ENCODE results near the gene APPL2. TPM values are rescaled to one million over a fixed set of nuclear protein-coding genes. Genes with fewer than 3 reads are reported as not detected.

APPL2 gene
- total RNA-seq, 4 donors from 2014 or later, result 12.8 to 24.3 (median 19.8) TPM

GRCh38 chr12:105177208-105177607 is 58.8 kb downstream of the APPL2 start:
- no peak for DNase-seq
- no peak for ATAC-seq
- peaks cover 0 to 45% of the 10 kb centered on the region in 2 donors for H3K36me3 ChIP-seq
- in situ Hi-C loops (cut with MboI; ENCODE audit: low sequenced_read_pairs in 4 of 4) (no loop called here), intact Hi-C loops (cut with DNase I; ENCODE audit: low total_unique reads) (no loop called here)
- no peaks in the 10 kb centered on the region for H3K4me1 ChIP-seq
- H3K27ac ChIP-seq, result no peak overlapping the region
- H3K27me3 ChIP-seq, result no peaks in the 10 kb centered on the region
- H3K4me3 ChIP-seq, result no peak overlapping the region
- H3K9me3 ChIP-seq, result no peaks in the 10 kb centered on the region
- TF ChIP-seq CTCF (IDR thresholded peaks at IDR 0.05 in 4 of 5, conservative IDR thresholded peaks at IDR 0.05 in 1 of 5), result no peak
- TF ChIP-seq POLR2A (IDR thresholded peaks at IDR 0.05), result no peak

- Histone ChIP-seq H3K4me3 (no peak overlapping the region), H3K4me1 (no peaks in the 10 kb centered on the region), H3K9me3 (no peaks in the 10 kb centered on the region), H3K27ac (no peak overlapping the region), H3K36me3 (peaks cover 0 to 56% of the 10 kb centered on the region in 2 donors), H3K27me3 (no peaks in the 10 kb centered on the region)
- no peak for TF ChIP-seq POLR2A (IDR thresholded peaks at IDR 0.05)
- TF ChIP-seq CTCF (IDR thresholded peaks at IDR 0.05 in 4 of 5, conservative IDR thresholded peaks at IDR 0.05 in 1 of 5), result no peak
- ATAC-seq (no peak), DNase-seq (no peak)
- intact Hi-C loops (cut with DNase I; ENCODE audit: low total_unique reads), result no loop called here
- in situ Hi-C loops (cut with MboI; ENCODE audit: low sequenced_read_pairs in 4 of 4), result no loop called here
Observed at GRCh38 chr12:105175397-105175990, 60.5 kb downstream of the APPL2 start.

- TF ChIP-seq POLR2A (IDR thresholded peaks at IDR 0.05), result no peak
- no peak for TF ChIP-seq CTCF (IDR thresholded peaks at IDR 0.05 in 4 of 5, conservative IDR thresholded peaks at IDR 0.05 in 1 of 5)
- DNase-seq (no peak), ATAC-seq (no peak)
- H3K36me3 ChIP-seq, result peaks cover 0 to 78% of the 10 kb centered on the region in 2 donors
- intact Hi-C loops (cut with DNase I; ENCODE audit: low total_unique reads) (no loop called here), in situ Hi-C loops (cut with MboI; ENCODE audit: low sequenced_read_pairs in 4 of 4) (no loop called here)
- H3K4me3 ChIP-seq, result no peak overlapping the region
- H3K4me1 ChIP-seq, result no peaks in the 10 kb centered on the region
- no peaks in the 10 kb centered on the region for H3K9me3 ChIP-seq
- no peak overlapping the region for H3K27ac ChIP-seq
- H3K27me3 ChIP-seq, result no peaks in the 10 kb centered on the region
Observed at GRCh38 chr12:105171691-105172436, 64.1 kb downstream of the APPL2 start.

GRCh38 chr12:105170139-105170538 is 65.8 kb downstream of the APPL2 start:
- Histone ChIP-seq H3K27ac (no peak overlapping the region), H3K27me3 (no peaks in the 10 kb centered on the region), H3K4me3 (no peak overlapping the region), H3K36me3 (peaks cover 0 to 84% of the 10 kb centered on the region in 2 donors), H3K4me1 (no peaks in the 10 kb centered on the region), H3K9me3 (no peaks in the 10 kb centered on the region)
- in situ Hi-C loops (cut with MboI; ENCODE audit: low sequenced_read_pairs in 4 of 4) (no loop called here), intact Hi-C loops (cut with DNase I; ENCODE audit: low total_unique reads) (no loop called here)
- TF ChIP-seq POLR2A (IDR thresholded peaks at IDR 0.05), result no peak
- ATAC-seq (no peak), DNase-seq (no peak)

- H3K27ac ChIP-seq, result no peak overlapping the region
- DNase-seq (no peak), ATAC-seq (no peak)
- no peaks in the 10 kb centered on the region for H3K27me3 ChIP-seq
- no peak overlapping the region for H3K4me3 ChIP-seq
- in situ Hi-C loops (cut with MboI; ENCODE audit: low sequenced_read_pairs in 4 of 4) (no loop called here), intact Hi-C loops (cut with DNase I; ENCODE audit: low total_unique reads) (no loop called here)
- H3K9me3 ChIP-seq, result no peaks in the 10 kb centered on the region
- no peaks in the 10 kb centered on the region for H3K4me1 ChIP-seq
- TF ChIP-seq POLR2A (IDR thresholded peaks at IDR 0.05), result no peak
- TF ChIP-seq CTCF (IDR thresholded peaks at IDR 0.05 in 4 of 5, conservative IDR thresholded peaks at IDR 0.05 in 1 of 5), result no peak
- peaks cover 0 to 86% of the 10 kb centered on the region in 2 donors for H3K36me3 ChIP-seq
Observed at GRCh38 chr12:105168006-105168405, 68.0 kb downstream of the APPL2 start.
